ENCODE measurements around the gene DDX49.

DDX49 gene

GRCh38 chr19:18960370-18960769, 40.9 kb downstream of the DDX49 start:
- peaks cover 6% of the 10 kb centered on the region for H3K4me1 ChIP-seq (ENCODE audit: control insufficient read depth, insufficient read depth, low read length)
- 93% methylated on average over 4 of the region's 4 CpGs for WGBS, 2 experiments

GRCh38 chr19:18961767-18962620, 42.5 kb downstream of the DDX49 start:
- WGBS, 2 experiments: 28 to 29% methylated on average over 26 of the region's 26 CpGs
- H3K4me3 ChIP-seq (ENCODE audit: insufficient read depth, low read depth, low read length): no peak overlapping the region
- H3K4me1 ChIP-seq (ENCODE audit: control insufficient read depth, insufficient read depth, low read length): peaks cover 6% of the 10 kb centered on the region
- H3K36me3 ChIP-seq (ENCODE audit: control insufficient read depth, insufficient read depth, low read length): no peaks in the 10 kb centered on the region
- H3K9me3 ChIP-seq (ENCODE audit: control insufficient read depth, low read length): no peaks in the 10 kb centered on the region
- H3K27ac ChIP-seq (ENCODE audit: insufficient read depth, low read depth, low read length, poor library complexity, severe bottlenecking): no peak overlapping the region
- peaks cover 8% of the 10 kb centered on the region for H3K27me3 ChIP-seq (ENCODE audit: control insufficient read depth, insufficient read depth, low read length, poor library complexity, severe bottlenecking)

More at GRCh38 chr19:18960370-18960769, 40.9 kb downstream of the DDX49 start:
- no peak overlapping the region for H3K27ac ChIP-seq (ENCODE audit: insufficient read depth, low read depth, low read length, poor library complexity, severe bottlenecking)
- no peak overlapping the region for H3K4me3 ChIP-seq (ENCODE audit: insufficient read depth, low read depth, low read length)
- H3K36me3 ChIP-seq (ENCODE audit: control insufficient read depth, insufficient read depth, low read length): no peaks in the 10 kb centered on the region
- no peaks in the 10 kb centered on the region for H3K9me3 ChIP-seq (ENCODE audit: control insufficient read depth, low read length)
- peaks cover 8% of the 10 kb centered on the region for H3K27me3 ChIP-seq (ENCODE audit: control insufficient read depth, insufficient read depth, low read length, poor library complexity, severe bottlenecking)

GRCh38 chr19:18964121-18964520, 44.6 kb downstream of the DDX49 start:
- H3K4me3 ChIP-seq (ENCODE audit: insufficient read depth, low read depth, low read length): no peak overlapping the region
- 93 to 94% methylated on average over 8 of the region's 9 CpGs for WGBS, 2 experiments
- no peaks in the 10 kb centered on the region for H3K36me3 ChIP-seq (ENCODE audit: control insufficient read depth, insufficient read depth, low read length)
- peaks cover 3% of the 10 kb centered on the region for H3K9me3 ChIP-seq (ENCODE audit: control insufficient read depth, low read length)
- H3K27me3 ChIP-seq (ENCODE audit: control insufficient read depth, insufficient read depth, low read length, poor library complexity, severe bottlenecking): peaks cover 8% of the 10 kb centered on the region
- H3K4me1 ChIP-seq (ENCODE audit: control insufficient read depth, insufficient read depth, low read length): peaks cover 6% of the 10 kb centered on the region
- H3K27ac ChIP-seq (ENCODE audit: insufficient read depth, low read depth, low read length, poor library complexity, severe bottlenecking): no peak overlapping the region

- Histone ChIP-seq H3K36me3 (ENCODE audit: control insufficient read depth, insufficient read depth, low read length) (no peaks in the 10 kb centered on the region), H3K4me1 (ENCODE audit: control insufficient read depth, insufficient read depth, low read length) (peaks cover 6% of the 10 kb centered on the region), H3K4me3 (ENCODE audit: insufficient read depth, low read depth, low read length) (no peak overlapping the region), H3K27ac (ENCODE audit: insufficient read depth, low read depth, low read length, poor library complexity, severe bottlenecking) (no peak overlapping the region), H3K27me3 (ENCODE audit: control insufficient read depth, insufficient read depth, low read length, poor library complexity, severe bottlenecking) (peaks cover 8% of the 10 kb centered on the region), H3K9me3 (ENCODE audit: control insufficient read depth, low read length) (peaks cover 3% of the 10 kb centered on the region)
- 57 to 60% methylated on average over 4 of the region's 4 CpGs for WGBS, 2 experiments
Observed at GRCh38 chr19:18966307-18966706, 46.8 kb downstream of the DDX49 start.

- Histone ChIP-seq H3K4me1 (ENCODE audit: control insufficient read depth, insufficient read depth, low read length) (no peaks in the 10 kb centered on the region), H3K9me3 (ENCODE audit: control insufficient read depth, low read length) (peaks cover 3% of the 10 kb centered on the region)
- 84 to 89% methylated on average over 10 to 11 of the region's 11 CpGs for WGBS, 2 experiments
Observed at GRCh38 chr19:18967358-18968146, 48.0 kb downstream of the DDX49 start.

GRCh38 chr19:18969931-18970659, 50.6 kb downstream of the DDX49 start:
- H3K27ac ChIP-seq (ENCODE audit: insufficient read depth, low read depth, low read length, poor library complexity, severe bottlenecking): no peak overlapping the region
- WGBS, 2 experiments: 87 to 91% methylated on average over 13 of the region's 13 CpGs
- H3K9me3 ChIP-seq (ENCODE audit: control insufficient read depth, low read length): peaks cover 3% of the 10 kb centered on the region
- H3K4me3 ChIP-seq (ENCODE audit: insufficient read depth, low read depth, low read length): no peak overlapping the region
- no peaks in the 10 kb centered on the region for H3K36me3 ChIP-seq (ENCODE audit: control insufficient read depth, insufficient read depth, low read length)
- H3K27me3 ChIP-seq (ENCODE audit: control insufficient read depth, insufficient read depth, low read length, poor library complexity, severe bottlenecking): no peaks in the 10 kb centered on the region
- H3K4me1 ChIP-seq (ENCODE audit: control insufficient read depth, insufficient read depth, low read length): no peaks in the 10 kb centered on the region

More at GRCh38 chr19:18967358-18968146, 48.0 kb downstream of the DDX49 start:
- Histone ChIP-seq H3K4me3 (ENCODE audit: insufficient read depth, low read depth, low read length) (no peak overlapping the region), H3K27ac (ENCODE audit: insufficient read depth, low read depth, low read length, poor library complexity, severe bottlenecking) (no peak overlapping the region), H3K27me3 (ENCODE audit: control insufficient read depth, insufficient read depth, low read length, poor library complexity, severe bottlenecking) (peaks cover 2% of the 10 kb centered on the region), H3K36me3 (ENCODE audit: control insufficient read depth, insufficient read depth, low read length) (no peaks in the 10 kb centered on the region)

- Histone ChIP-seq H3K27me3 (ENCODE audit: control insufficient read depth, insufficient read depth, low read length, poor library complexity, severe bottlenecking) (no peaks in the 10 kb centered on the region), H3K36me3 (ENCODE audit: control insufficient read depth, insufficient read depth, low read length) (no peaks in the 10 kb centered on the region), H3K9me3 (ENCODE audit: control insufficient read depth, low read length) (peaks cover 3% of the 10 kb centered on the region), H3K27ac (ENCODE audit: insufficient read depth, low read depth, low read length, poor library complexity, severe bottlenecking) (no peak overlapping the region), H3K4me3 (ENCODE audit: insufficient read depth, low read depth, low read length) (no peak overlapping the region), H3K4me1 (ENCODE audit: control insufficient read depth, insufficient read depth, low read length) (no peaks in the 10 kb centered on the region)
- WGBS, 2 experiments: 86 to 88% methylated on average over 12 of the region's 12 CpGs
Observed at GRCh38 chr19:18972301-18972811, 52.8 kb downstream of the DDX49 start.

- no peaks in the 10 kb centered on the region for H3K4me1 ChIP-seq (ENCODE audit: control insufficient read depth, insufficient read depth, low read length)
- H3K36me3 ChIP-seq (ENCODE audit: control insufficient read depth, insufficient read depth, low read length): no peaks in the 10 kb centered on the region
- no peaks in the 10 kb centered on the region for H3K27me3 ChIP-seq (ENCODE audit: control insufficient read depth, insufficient read depth, low read length, poor library complexity, severe bottlenecking)
- H3K4me3 ChIP-seq (ENCODE audit: insufficient read depth, low read depth, low read length): no peak overlapping the region
- no peak overlapping the region for H3K27ac ChIP-seq (ENCODE audit: insufficient read depth, low read depth, low read length, poor library complexity, severe bottlenecking)
- H3K9me3 ChIP-seq (ENCODE audit: control insufficient read depth, low read length): peaks cover 3% of the 10 kb centered on the region
- 88 to 93% methylated on average over 5 of the region's 5 CpGs for WGBS, 2 experiments
Observed at GRCh38 chr19:18972851-18973250, 53.3 kb downstream of the DDX49 start.

GRCh38 chr19:18975011-18975410, 55.5 kb downstream of the DDX49 start:
- H3K9me3 ChIP-seq (ENCODE audit: control insufficient read depth, low read length): no peaks in the 10 kb centered on the region
- H3K4me3 ChIP-seq (ENCODE audit: insufficient read depth, low read depth, low read length): no peak overlapping the region
- no peaks in the 10 kb centered on the region for H3K4me1 ChIP-seq (ENCODE audit: control insufficient read depth, insufficient read depth, low read length)
- H3K27ac ChIP-seq (ENCODE audit: insufficient read depth, low read depth, low read length, poor library complexity, severe bottlenecking): no peak overlapping the region
- no peaks in the 10 kb centered on the region for H3K27me3 ChIP-seq (ENCODE audit: control insufficient read depth, insufficient read depth, low read length, poor library complexity, severe bottlenecking)
- 88 to 96% methylated on average over 3 of the region's 3 CpGs for WGBS, 2 experiments
- H3K36me3 ChIP-seq (ENCODE audit: control insufficient read depth, insufficient read depth, low read length): no peaks in the 10 kb centered on the region

All from ectodermal cell (in vitro differentiated cells).